Stimulated activated CD4-positive, alpha-beta T cell treated with anti-CD3 and anti-CD28 coated beads, Interleukin-12 subunit alpha, Interleukin-12 subunit beta, amount 100 ng/mL, for 4 hours (primary cell): ENCODE results near the gene TSC1.

Experiments
- DNase-seq: peaks from one replicate; pipeline ENCODE4 v3.0.0-alpha.2; 2020

Gene TSC1

GRCh38 chr9:132931178-132931735 lies 13.2 kb downstream of the TSC1 start:
- no peak for DNase-seq

- DNase-seq, result no peak
Observed at GRCh38 chr9:132927704-132928103, 16.7 kb downstream of the TSC1 start.

- no peak for DNase-seq
Observed at GRCh38 chr9:132923346-132923902, 21.0 kb downstream of the TSC1 start.

GRCh38 chr9:132919614-132920268 lies 24.7 kb downstream of the TSC1 start:
- DNase-seq, result no peak

GRCh38 chr9:132914924-132915323 lies 29.5 kb downstream of the TSC1 start:
- no peak for DNase-seq

GRCh38 chr9:132912131-132912530 lies 32.3 kb downstream of the TSC1 start:
- DNase-seq, result no peak

GRCh38 chr9:132910376-132910775 lies 34.0 kb downstream of the TSC1 start:
- no peak for DNase-seq

GRCh38 chr9:132909311-132909710 lies 35.1 kb downstream of the TSC1 start:
- no peak for DNase-seq

- no peak for DNase-seq
Observed at GRCh38 chr9:132908635-132909034, 35.8 kb downstream of the TSC1 start.

- no peak for DNase-seq
Observed at GRCh38 chr9:132905726-132906125, 38.7 kb downstream of the TSC1 start.

GRCh38 chr9:132903574-132904492 lies 40.6 kb downstream of the TSC1 start:
- no peak for DNase-seq

- peak; percentile 63 for DNase-seq
Observed at GRCh38 chr9:132901858-132902831, 42.3 kb downstream of the TSC1 start.

- no peak for DNase-seq
Observed at GRCh38 chr9:132898051-132898450, 46.4 kb downstream of the TSC1 start.

GRCh38 chr9:132896906-132897305 lies 47.5 kb downstream of the TSC1 start:
- DNase-seq, result no peak

GRCh38 chr9:132896264-132896663 lies 48.2 kb downstream of the TSC1 start:
- no peak for DNase-seq

- no peak for DNase-seq
Observed at GRCh38 chr9:132894862-132895835, 49.3 kb downstream of the TSC1 start.

- DNase-seq, result no peak
Observed at GRCh38 chr9:132894346-132894745, 50.1 kb downstream of the TSC1 start.

- no peak for DNase-seq
Observed at GRCh38 chr9:132892400-132892799, 52.0 kb downstream of the TSC1 start.

GRCh38 chr9:132888151-132888550 lies 56.3 kb downstream of the TSC1 start:
- no peak for DNase-seq

GRCh38 chr9:132887181-132888120 lies 57.0 kb downstream of the TSC1 start:
- no peak for DNase-seq
